RCC 7860 (cell line): Measurements from ENCODE around the gene CDC42EP5.

Experiments used
- DNase-seq: peaks from one replicate; pipeline ENCODE4 v3.0.0-alpha.2; 2015; ENCODE audit warnings: low spot score
- FAIRE-seq: peaks from 2 replicates; lab custom pipeline; 2012; peaks lifted over from hg19 to GRCh38; lab: Jason Lieb, UNC

The CDC42EP5 gene

GRCh38 chr19:54429176-54429495 is 44.0 kb downstream of the CDC42EP5 start:
- DNase-seq (no peak), FAIRE-seq (no peak)

- DNase-seq (no peak), FAIRE-seq (no peak)
These were observed 44.5 kb downstream of the CDC42EP5 start for GRCh38 chr19:54428323-54429175.

GRCh38 chr19:54427586-54427985 is 45.5 kb downstream of the CDC42EP5 start:
- FAIRE-seq (no peak), DNase-seq (no peak)

- DNase-seq (no peak), FAIRE-seq (no peak)
These were observed 46.7 kb downstream of the CDC42EP5 start for GRCh38 chr19:54426291-54426931.

- FAIRE-seq, result no peak
These were observed 47.7 kb downstream of the CDC42EP5 start for GRCh38 chr19:54425382-54425723.

GRCh38 chr19:54424660-54425381 is 48.3 kb downstream of the CDC42EP5 start:
- DNase-seq (no peak), FAIRE-seq (no peak)

More at GRCh38 chr19:54425382-54425723, 47.7 kb downstream of the CDC42EP5 start:
- DNase-seq, result no peak

- FAIRE-seq (no peak), DNase-seq (no peak)
These were observed 48.9 kb downstream of the CDC42EP5 start for GRCh38 chr19:54424201-54424600.

- DNase-seq, result no peak
- FAIRE-seq, result no peak
These were observed 51.0 kb downstream of the CDC42EP5 start for GRCh38 chr19:54422136-54422535.

GRCh38 chr19:54421521-54421920 is 51.6 kb downstream of the CDC42EP5 start:
- FAIRE-seq (no peak), DNase-seq (no peak)

- FAIRE-seq (no peak), DNase-seq (no peak)
These were observed 52.0 kb downstream of the CDC42EP5 start for GRCh38 chr19:54421169-54421516.

GRCh38 chr19:54420383-54421168 is 52.5 kb downstream of the CDC42EP5 start:
- DNase-seq, result no peak
- no peak for FAIRE-seq

GRCh38 chr19:54420068-54420382 is 53.1 kb downstream of the CDC42EP5 start:
- FAIRE-seq (no peak), DNase-seq (no peak)

GRCh38 chr19:54418930-54419800 is 53.9 kb downstream of the CDC42EP5 start:
- no peak for FAIRE-seq

GRCh38 chr19:54418030-54418929 is 54.8 kb downstream of the CDC42EP5 start:
- no peak for FAIRE-seq

More at GRCh38 chr19:54418930-54419800, 53.9 kb downstream of the CDC42EP5 start:
- no peak for DNase-seq

GRCh38 chr19:54416695-54417491 is 56.2 kb downstream of the CDC42EP5 start:
- no peak for FAIRE-seq

More at GRCh38 chr19:54418030-54418929, 54.8 kb downstream of the CDC42EP5 start:
- DNase-seq, result no peak

GRCh38 chr19:54415901-54416673 is 57.0 kb downstream of the CDC42EP5 start:
- FAIRE-seq (no peak), DNase-seq (no peak)

More at GRCh38 chr19:54416695-54417491, 56.2 kb downstream of the CDC42EP5 start:
- DNase-seq, result no peak

- FAIRE-seq, result no peak
- no peak for DNase-seq
These were observed 57.7 kb downstream of the CDC42EP5 start, which contains the start of gene TTYH1 for GRCh38 chr19:54415208-54415900. Gene TTYH1 (plus strand): TSS chr19:54415464. CDS start chr19:54415553, 89 bp downstream.
